H9 (cell line): ENCODE data around the gene LAMA5. TPM values are rescaled to one million over a fixed set of nuclear protein-coding genes. Genes with fewer than 3 reads are reported as not detected.

Source experiments
- DNase-seq: peaks from one replicate; pipeline ENCODE4 v3.0.0-alpha.2; 2017
- H2AFZ ChIP-seq: one replicate; pipeline ENCODE4 v1.6.1; 2013; ENCODE audit warnings: mild to moderate bottlenecking, low read length, control low read depth, moderate library complexity
- H2AK5ac ChIP-seq: 2 replicates; pipeline ENCODE4 v1.6.1; 2013; ENCODE audit warnings: low read length, control low read depth, mixed read lengths; ENCODE audit not compliant: insufficient read length
- H2BK120ac ChIP-seq: one replicate; pipeline ENCODE4 v1.6.1; 2013; ENCODE audit warnings: low read depth, mild to moderate bottlenecking, low read length, control low read depth, inconsistent platforms; ENCODE audit not compliant: poor library complexity, severe bottlenecking
- H2BK12ac ChIP-seq: 2 replicates; pipeline ENCODE4 v1.6.1; 2013; ENCODE audit warnings: low read length, control low read depth, mixed read lengths, low read depth; ENCODE audit not compliant: insufficient read length
- H2BK15ac ChIP-seq: 2 replicates; pipeline ENCODE4 v1.6.1; 2013; ENCODE audit warnings: low read depth, low read length, control low read depth
- H2BK20ac ChIP-seq: one replicate; pipeline ENCODE4 v1.6.1; 2013; ENCODE audit warnings: low read depth, mild to moderate bottlenecking, low read length, control low read depth, inconsistent platforms; ENCODE audit not compliant: poor library complexity, severe bottlenecking
- H2BK5ac ChIP-seq: 2 replicates; pipeline ENCODE4 v1.6.1; 2013; ENCODE audit warnings: low read length, control low read depth, mixed read lengths; ENCODE audit not compliant: insufficient read length
- H3K14ac ChIP-seq: 2 replicates; pipeline ENCODE4 v1.6.1; 2013; ENCODE audit warnings: low read length, control low read depth; ENCODE audit not compliant: insufficient read depth
- H3K18ac ChIP-seq: 2 replicates; pipeline ENCODE4 v1.6.1; 2013; ENCODE audit warnings: low read depth, mild to moderate bottlenecking, mixed read lengths, low read length, control low read depth; ENCODE audit not compliant: insufficient read length
- H3K23ac ChIP-seq: 2 replicates; pipeline ENCODE4 v1.6.1; 2013; ENCODE audit warnings: low read length, control low read depth, mixed read lengths, low read depth; ENCODE audit not compliant: insufficient read length
- H3K23me2 ChIP-seq: 2 replicates; pipeline ENCODE4 v1.6.1; 2013; ENCODE audit warnings: low read depth, mild to moderate bottlenecking, mixed read lengths, low read length, control low read depth; ENCODE audit not compliant: insufficient read length, poor library complexity, severe bottlenecking
- H3K27ac ChIP-seq: 2 replicates; pipeline ENCODE4 v1.5.1; 2013; ENCODE audit warnings: low read length, control low read depth, mixed read lengths, low read depth; ENCODE audit not compliant: insufficient read length
- H3K27me3 ChIP-seq: 2 replicates; pipeline ENCODE4 v1.6.1; 2013; ENCODE audit warnings: low read length, control low read depth, inconsistent platforms; ENCODE audit not compliant: insufficient read depth
- H3K4ac ChIP-seq: 2 replicates; pipeline ENCODE4 v1.6.1; 2013; ENCODE audit warnings: low read depth, mild to moderate bottlenecking, control low read depth, inconsistent platforms, low read length, moderate library complexity
- H3K4me1 ChIP-seq: 2 replicates; pipeline ENCODE4 v1.6.1; 2013; ENCODE audit warnings: low read length, control low read depth, inconsistent platforms; ENCODE audit not compliant: insufficient read depth
- H3K4me2 ChIP-seq: 2 replicates; pipeline ENCODE4 v1.6.1; 2013; ENCODE audit warnings: low read length, control low read depth, mixed read lengths; ENCODE audit not compliant: insufficient read length, insufficient read depth
- H3K56ac ChIP-seq: 2 replicates; pipeline ENCODE4 v1.6.1; 2013; ENCODE audit warnings: low read depth, mild to moderate bottlenecking, mixed read lengths, low read length, control low read depth; ENCODE audit not compliant: insufficient read length
- H3K79me1 ChIP-seq: 2 replicates; pipeline ENCODE4 v1.6.1; 2013; ENCODE audit warnings: low read depth, mild to moderate bottlenecking, moderate library complexity, low read length, control low read depth, inconsistent platforms; ENCODE audit not compliant: insufficient read depth, poor library complexity, severe bottlenecking
- H3K79me2 ChIP-seq: 2 replicates; pipeline ENCODE4 v1.6.1; 2013; ENCODE audit warnings: low read length, control low read depth, inconsistent platforms; ENCODE audit not compliant: insufficient read depth
- H3K9ac ChIP-seq: 2 replicates; pipeline ENCODE4 v1.6.1; 2013; ENCODE audit warnings: low read length, control low read depth, mixed read lengths; ENCODE audit not compliant: insufficient read length; ENCODE audit errors: extremely low read depth
- H3K9me3 ChIP-seq: one replicate; pipeline ENCODE4 v1.6.1; 2013; ENCODE audit warnings: low read depth, low read length, inconsistent platforms; ENCODE audit not compliant: control insufficient read depth
- H3T11ph ChIP-seq: one replicate; pipeline ENCODE4 v1.6.1; 2013; ENCODE audit warnings: mild to moderate bottlenecking, low read length, control low read depth, inconsistent platforms
- H4K20me1 ChIP-seq: one replicate; pipeline ENCODE4 v1.6.1; 2013; ENCODE audit not compliant: control insufficient read depth, insufficient read length, insufficient read depth
- H4K5ac ChIP-seq: 2 replicates; pipeline ENCODE4 v1.6.1; 2013; ENCODE audit warnings: low read depth, mild to moderate bottlenecking, mixed read lengths, low read length, control low read depth; ENCODE audit not compliant: insufficient read length
- H4K8ac ChIP-seq: replicated peaks from 2 replicates; pipeline ENCODE4 v1.6.1; 2013; ENCODE audit warnings: low read length, control low read depth, mixed read lengths, low read depth; ENCODE audit not compliant: insufficient read length
- H4K91ac ChIP-seq: 2 replicates; pipeline ENCODE4 v1.6.1; 2013; ENCODE audit warnings: low read depth, mild to moderate bottlenecking, moderate library complexity, mixed read lengths, low read length, control low read depth; ENCODE audit not compliant: insufficient read length
- H3K27ac Mint-ChIP-seq, 3 experiments: 2 replicates in 2 of 3; 3 replicates in 1 of 3; pipeline ENCODE4 v1.8.0; 2020 to 2021; ENCODE audit warnings: mixed read lengths in 3 of 3, mild to moderate bottlenecking in 1 of 3, moderate library complexity in 1 of 3
- H3K27me3 Mint-ChIP-seq: 2 replicates; pipeline ENCODE4 v1.8.0; 2021; ENCODE audit warnings: low read depth, mild to moderate bottlenecking, moderate library complexity, mixed read lengths
- H3K36me3 Mint-ChIP-seq, 3 experiments: 2 replicates in 2 of 3; 3 replicates in 1 of 3; pipeline ENCODE4 v1.8.0; 2020 to 2021; ENCODE audit warnings: low read depth in 3 of 3, mixed read lengths in 3 of 3; ENCODE audit not compliant: insufficient read depth in 1 of 3
- H3K4me1 Mint-ChIP-seq, 2 experiments: 2 replicates each; pipeline ENCODE4 v1.8.0; 2020; ENCODE audit warnings: mixed read lengths in 2 of 2
- H3K4me3 Mint-ChIP-seq, 2 experiments: 2 replicates in 1 of 2; 3 replicates in 1 of 2; pipeline ENCODE4 v1.8.0; 2020 to 2021; ENCODE audit warnings: mild to moderate bottlenecking in 2 of 2, mixed read lengths in 2 of 2, moderate library complexity in 1 of 2
- H3K9me3 Mint-ChIP-seq, 2 experiments: 2 replicates in 1 of 2; 3 replicates in 1 of 2; pipeline ENCODE4 v1.8.0; 2020; ENCODE audit warnings: mild to moderate bottlenecking in 2 of 2, mixed read lengths in 2 of 2, moderate library complexity in 1 of 2
- CTCF ChIP-seq: fragments of 200-600 bp; sonication (generic); conservative IDR thresholded peaks from 3 replicates; pipeline ENCODE4 v1.8.0; 2021; ENCODE audit warnings: antibody characterized with exemption, mild to moderate bottlenecking
- WGBS: extraction: QIAGEN DNeasy Blood & Tissue Kit; methylation state at CpG from one replicate; pipeline ENCODE4 v1.1.7; 2013; ENCODE audit warnings: missing lambda C conversion rate, low lambda C conversion rate, mixed read lengths; ENCODE audit not compliant: insufficient read length; ENCODE audit errors: extremely low coverage; 5-methylcytosine and 5-hydroxymethylcytosine counted together
- total RNA-seq: library from RNA; stranded (reverse); gene quantifications from 2 replicates; pipeline ENCODE4 v1.2.1, GENCODE V29; 2021

The LAMA5 gene
- total RNA-seq, 1 experiment from 2014 or later, result 200 TPM

- no peak for TF ChIP-seq CTCF
- Histone ChIP-seq H2BK5ac (no peak overlapping the region), H3K27ac (no peak overlapping the region), H3K23me2 (peaks cover 6% of the 10 kb centered on the region), H3K4ac (no peak overlapping the region), H3K79me1 (no peaks in the 10 kb centered on the region), H4K5ac (no peak overlapping the region), H3K56ac (no peak overlapping the region), H3K23ac (no peak overlapping the region), H2BK15ac (no peak overlapping the region), H3T11ph (no peak overlapping the region), H2BK12ac (no peak overlapping the region), H3K4me1 (no peaks in the 10 kb centered on the region), H2BK20ac (no peak overlapping the region), H4K8ac (no peak overlapping the region), H3K18ac (no peak overlapping the region), H3K79me2 (peaks cover 4% of the 10 kb centered on the region; the same call in 1 of the 2 replicates), H3K4me2 (no peak overlapping the region), H2BK120ac (no peak overlapping the region), H4K20me1 (no peaks in the 10 kb centered on the region), H3K9ac (no peak overlapping the region), H4K91ac (no peak overlapping the region), H2AFZ (no peak overlapping the region), H3K14ac (no peak overlapping the region), H2AK5ac (no peak overlapping the region), H3K27me3 (no peaks in the 10 kb centered on the region), H3K9me3 (no peaks in the 10 kb centered on the region)
- peak overlapping the region in 1 of 2 experiments; percentile 0; a peak in 1 of 5 replicates for H3K4me3 Mint-ChIP-seq
- peaks cover 8 to 17% (median 11%) of the 10 kb centered on the region in 3 experiments for H3K36me3 Mint-ChIP-seq
- H3K4me1 Mint-ChIP-seq, result peaks cover 18 to 27% of the 10 kb centered on the region in 2 experiments
- no peak for DNase-seq
- no peaks in the 10 kb centered on the region; the same call in 1 of the 2 replicates for H3K27me3 Mint-ChIP-seq
- peaks cover 4 to 6% of the 10 kb centered on the region in 2 experiments; a peak in 4 of 5 replicates for H3K9me3 Mint-ChIP-seq
- WGBS, result no CpG with 5 or more reads among the region's 6 CpGs
- no peak overlapping the region for H3K27ac Mint-ChIP-seq
Observed at GRCh38 chr20:62381842-62382241, 14.7 kb upstream of the LAMA5 start.
